VCaP (cell line): ENCODE results near the gene VPS4B.

Source experiments
- H3K27ac ChIP-seq: fragments of 450-650 bp; 2 replicates; pipeline ENCODE4 v1.5.1; 2017
- TF ChIP-seq, protein P1 (sequence below): fragments of 450-650 bp; conservative IDR thresholded peaks from 2 replicates; pipeline ENCODE4 v1.5.1; 2017; ENCODE audit warnings: mild to moderate bottlenecking, moderate library complexity

Gene VPS4B

DNA sequence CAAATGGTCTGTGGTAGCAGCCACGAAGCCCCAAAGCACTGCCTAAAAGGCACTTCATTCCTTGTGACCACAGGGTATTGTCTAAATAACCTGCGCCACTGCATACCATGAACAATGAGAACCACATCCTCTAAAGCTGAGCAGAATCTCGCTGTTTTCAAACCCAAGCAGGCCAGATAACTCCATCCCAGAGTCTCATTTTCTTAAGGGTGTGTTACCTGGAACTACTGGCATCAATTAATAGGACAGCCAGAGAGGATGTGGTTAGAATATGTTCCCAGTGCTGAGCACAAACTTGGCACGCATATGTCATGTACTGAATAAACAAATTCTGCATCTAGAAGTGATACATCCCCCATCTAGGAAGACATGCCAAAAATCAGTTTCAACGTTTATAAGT is 13.0 kb downstream of the VPS4B start:
- TF ChIP-seq, protein P1, sequence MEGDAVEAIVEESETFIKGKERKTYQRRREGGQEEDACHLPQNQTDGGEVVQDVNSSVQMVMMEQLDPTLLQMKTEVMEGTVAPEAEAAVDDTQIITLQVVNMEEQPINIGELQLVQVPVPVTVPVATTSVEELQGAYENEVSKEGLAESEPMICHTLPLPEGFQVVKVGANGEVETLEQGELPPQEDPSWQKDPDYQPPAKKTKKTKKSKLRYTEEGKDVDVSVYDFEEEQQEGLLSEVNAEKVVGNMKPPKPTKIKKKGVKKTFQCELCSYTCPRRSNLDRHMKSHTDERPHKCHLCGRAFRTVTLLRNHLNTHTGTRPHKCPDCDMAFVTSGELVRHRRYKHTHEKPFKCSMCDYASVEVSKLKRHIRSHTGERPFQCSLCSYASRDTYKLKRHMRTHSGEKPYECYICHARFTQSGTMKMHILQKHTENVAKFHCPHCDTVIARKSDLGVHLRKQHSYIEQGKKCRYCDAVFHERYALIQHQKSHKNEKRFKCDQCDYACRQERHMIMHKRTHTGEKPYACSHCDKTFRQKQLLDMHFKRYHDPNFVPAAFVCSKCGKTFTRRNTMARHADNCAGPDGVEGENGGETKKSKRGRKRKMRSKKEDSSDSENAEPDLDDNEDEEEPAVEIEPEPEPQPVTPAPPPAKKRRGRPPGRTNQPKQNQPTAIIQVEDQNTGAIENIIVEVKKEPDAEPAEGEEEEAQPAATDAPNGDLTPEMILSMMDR: no peak
- no peak overlapping the region for H3K27ac ChIP-seq

DNA sequence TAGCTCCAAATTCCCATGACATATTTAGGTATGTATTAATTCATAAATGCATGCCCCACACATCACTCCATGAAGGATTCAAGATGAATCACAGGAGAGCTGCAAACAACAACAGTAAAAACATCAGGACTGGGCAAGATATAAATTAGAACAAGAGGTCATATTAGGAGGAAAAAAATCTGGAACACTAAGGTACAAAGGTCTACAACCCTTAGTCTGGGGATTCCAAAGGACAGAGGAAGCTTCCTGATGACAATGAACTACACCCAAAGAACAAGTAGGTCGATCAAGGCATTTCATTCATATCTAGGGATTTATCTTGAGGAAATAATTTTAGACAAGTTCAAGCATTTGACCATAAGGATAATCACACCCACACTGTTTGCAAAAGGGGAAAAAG is 14.5 kb downstream of the VPS4B start:
- H3K27ac ChIP-seq: no peak overlapping the region
- TF ChIP-seq, protein P1: no peak

DNA sequence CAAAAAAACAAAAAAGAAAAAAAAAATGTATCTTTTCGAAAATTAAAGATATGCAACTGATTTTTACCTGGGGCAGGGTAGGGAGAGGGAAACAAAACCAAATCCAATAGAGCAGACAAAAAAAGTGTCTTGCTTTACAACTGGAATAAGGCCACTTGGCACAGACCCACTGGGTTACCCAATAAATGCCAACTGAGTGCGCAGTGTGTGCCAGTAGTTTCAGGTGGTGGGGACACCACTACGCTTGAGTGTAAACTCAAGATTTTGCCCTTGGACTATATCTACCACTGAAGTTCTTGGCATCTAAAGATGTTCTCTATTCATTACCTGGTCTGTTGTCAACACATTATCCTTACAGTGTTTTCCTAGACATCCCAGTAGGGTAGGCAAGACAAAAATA is 16.3 kb downstream of the VPS4B start:
- TF ChIP-seq, protein P1: no peak
- H3K27ac ChIP-seq: no peak overlapping the region

GRCh38 chr18:63402246-63403162 is 19.8 kb downstream of the VPS4B start:
- TF ChIP-seq, protein P1: no peak
- no peak overlapping the region for H3K27ac ChIP-seq

- TF ChIP-seq, protein P1: no peak
- H3K27ac ChIP-seq: no peak overlapping the region
Observed at GRCh38 chr18:63399300-63399699, 23.0 kb downstream of the VPS4B start.

DNA sequence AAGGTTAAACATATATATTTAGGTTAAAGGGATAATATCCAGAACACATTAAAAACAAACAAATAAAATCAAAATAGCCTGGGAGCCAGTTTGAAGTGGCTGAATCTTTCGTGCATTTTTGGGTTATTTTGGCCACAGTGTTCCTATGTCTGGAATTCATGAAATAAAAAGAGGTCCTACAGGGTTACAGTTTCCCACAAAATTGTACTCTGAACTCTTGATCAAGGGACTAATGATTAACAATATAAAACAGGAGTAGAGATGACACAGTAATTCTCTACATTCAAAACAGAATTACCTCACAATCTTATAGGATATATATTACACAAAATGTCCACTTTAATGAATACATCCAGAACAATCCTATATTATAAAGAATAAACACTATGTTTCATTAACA is 24.9 kb downstream of the VPS4B start:
- TF ChIP-seq, protein P1: no peak

DNA sequence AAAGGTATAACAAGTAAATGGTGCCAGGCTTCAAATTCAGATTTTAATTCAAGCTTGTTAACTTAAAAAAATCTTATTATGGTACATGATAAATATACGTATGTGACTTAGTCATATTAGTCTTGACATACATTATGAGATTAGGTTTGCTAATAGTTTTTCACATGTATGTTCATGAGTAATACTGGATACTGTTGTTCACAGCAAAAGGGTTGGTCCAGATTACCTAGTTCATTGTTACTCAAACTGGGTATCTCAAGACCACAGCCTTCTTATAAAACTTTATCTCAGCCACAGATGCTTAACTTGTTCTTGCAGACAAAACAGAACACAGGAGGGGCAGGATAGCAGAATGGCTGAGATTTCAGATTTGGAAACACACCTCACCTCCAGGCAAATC is 26.8 kb downstream of the VPS4B start:
- H3K27ac ChIP-seq: no peak overlapping the region
- TF ChIP-seq, protein P1: no peak

More for the DNA sequence above, 24.9 kb downstream of the VPS4B start:
- no peak overlapping the region for H3K27ac ChIP-seq
